Stimulated activated CD8-positive, alpha-beta memory T cell treated with anti-CD3 and anti-CD28 coated beads, Interleukin-15, amount 100 ng/mL, for 24 hours (primary cell): ENCODE results near the gene RHCG.
"Not testable (repeated sequence)": the region's sequence is repeated elsewhere in the genome, so short reads cannot be mapped to it uniquely, and the experiment has no call there.

Source experiments
- DNase-seq: peaks from one replicate; pipeline ENCODE4 v3.0.0-alpha.2; 2020; ENCODE audit warnings: low read depth

Gene RHCG

GRCh38 chr15:89477411-89478242, 18.8 kb downstream of the RHCG start:
- DNase-seq: no peak

GRCh38 chr15:89475661-89476060, 20.7 kb downstream of the RHCG start:
- no peak for DNase-seq

- DNase-seq: no peak
These were observed 23.6 kb downstream of the RHCG start for GRCh38 chr15:89472785-89473256.

- DNase-seq: no peak
These were observed 26.8 kb downstream of the RHCG start for GRCh38 chr15:89469426-89470096.

- DNase-seq: not testable (repeated sequence)
These were observed 27.6 kb downstream of the RHCG start for GRCh38 chr15:89468813-89469212.

GRCh38 chr15:89463113-89463512, 33.3 kb downstream of the RHCG start:
- DNase-seq: no peak

- no peak for DNase-seq
These were observed 34.0 kb downstream of the RHCG start for GRCh38 chr15:89462198-89462912.

DNA sequence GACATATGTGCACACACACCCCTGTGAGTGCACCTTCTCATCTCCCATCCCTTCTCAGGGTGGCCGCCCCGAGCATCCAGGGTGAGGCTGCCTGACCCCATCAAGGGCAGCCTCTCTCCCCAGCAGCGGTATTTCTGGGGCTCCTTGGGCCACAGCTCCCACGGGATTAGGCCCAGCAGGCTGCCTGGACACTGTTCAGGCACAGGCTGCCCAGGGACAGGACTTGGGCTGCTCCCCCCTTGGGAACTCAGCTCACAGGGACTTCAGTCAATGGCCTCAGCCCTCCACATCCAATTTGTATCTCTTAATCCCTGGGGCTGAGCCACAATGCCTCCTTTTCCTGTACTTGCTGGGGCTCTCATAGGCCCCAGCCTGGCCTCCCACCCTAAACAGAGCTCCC, 35.0 kb downstream of the RHCG start:
- no peak for DNase-seq

DNA sequence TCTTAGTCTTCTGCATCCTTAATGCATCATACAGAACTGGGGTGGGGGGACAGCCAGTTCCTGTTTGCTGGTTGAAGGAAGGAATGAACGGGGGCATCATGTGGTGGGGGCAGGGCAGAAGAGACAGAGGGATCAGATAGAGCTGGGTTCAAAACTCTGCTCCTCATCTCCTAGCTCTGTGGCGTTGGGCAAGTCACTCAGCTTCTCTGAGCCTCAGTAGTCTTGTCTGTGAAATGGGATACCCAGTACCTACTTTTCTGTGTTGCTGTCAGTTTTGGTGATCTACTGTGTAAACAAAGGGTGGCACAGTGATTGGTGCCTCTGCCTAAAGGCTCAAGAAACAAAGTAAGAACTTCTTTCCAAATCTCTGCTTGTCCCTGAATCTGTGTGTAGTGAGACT, 36.3 kb downstream of the RHCG start:
- DNase-seq: no peak

GRCh38 chr15:89459271-89460038, 36.9 kb downstream of the RHCG start:
- DNase-seq: no peak

- DNase-seq: no peak
These were observed 37.9 kb downstream of the RHCG start for GRCh38 chr15:89458440-89458839.

DNA sequence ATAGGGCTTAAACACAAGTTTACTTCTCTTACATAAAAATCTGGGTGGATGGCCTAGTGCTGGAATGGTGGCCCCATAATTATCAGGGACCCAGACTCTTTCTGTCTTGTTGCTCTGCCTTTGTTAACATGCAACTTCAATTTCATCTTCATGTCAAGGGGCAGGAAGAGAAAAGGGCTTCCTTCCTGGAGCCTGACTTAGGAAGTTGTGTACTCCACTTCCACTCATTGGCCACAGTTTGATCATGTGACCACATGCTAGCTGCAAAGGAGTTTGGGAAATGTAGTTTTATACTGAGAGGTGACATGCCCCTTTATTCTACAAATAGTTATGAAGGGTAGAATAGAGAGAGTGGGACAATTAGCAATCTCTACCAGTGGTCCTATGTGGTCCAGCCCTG, 39.3 kb downstream of the RHCG start:
- no peak for DNase-seq

DNA sequence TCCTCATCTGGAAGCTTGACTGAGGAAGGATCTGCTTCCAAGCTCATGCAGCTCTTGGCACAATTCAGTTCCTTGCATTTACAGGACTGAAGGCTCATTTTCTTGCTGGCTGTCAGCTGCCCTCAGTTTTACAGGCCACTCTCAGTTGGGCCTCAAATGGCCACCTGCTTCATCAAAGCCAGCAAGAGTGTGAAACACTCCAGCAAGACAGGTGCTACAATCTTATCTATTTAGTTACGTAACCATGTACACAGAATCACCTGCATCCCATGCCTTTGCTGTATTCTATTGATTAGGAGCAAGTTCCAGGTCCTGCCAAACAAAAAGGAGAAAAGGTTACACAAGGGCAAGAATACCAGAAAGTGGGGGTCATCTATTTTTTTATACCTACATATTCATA, 40.8 kb downstream of the RHCG start:
- DNase-seq: no peak

- no peak for DNase-seq
These were observed 44.0 kb downstream of the RHCG start for GRCh38 chr15:89452330-89452836.

DNA sequence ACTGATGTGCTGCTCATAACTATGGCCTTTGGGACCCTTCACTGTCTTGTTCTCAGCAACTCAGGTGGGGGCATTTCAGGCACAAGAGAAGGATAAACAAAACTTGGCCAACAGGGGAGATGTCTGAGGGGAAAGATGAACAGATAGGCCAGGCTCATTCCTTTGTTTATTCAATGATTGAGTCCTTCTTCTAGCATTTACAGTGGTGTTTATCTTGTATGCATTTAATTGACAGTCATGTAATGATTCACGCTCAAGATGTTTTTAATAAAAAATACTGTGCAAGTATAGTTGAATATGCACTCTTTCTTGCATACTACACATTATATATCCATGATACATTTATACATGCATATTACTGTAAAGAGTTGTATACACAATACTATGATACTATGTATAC, 44.5 kb downstream of the RHCG start:
- no peak for DNase-seq

DNA sequence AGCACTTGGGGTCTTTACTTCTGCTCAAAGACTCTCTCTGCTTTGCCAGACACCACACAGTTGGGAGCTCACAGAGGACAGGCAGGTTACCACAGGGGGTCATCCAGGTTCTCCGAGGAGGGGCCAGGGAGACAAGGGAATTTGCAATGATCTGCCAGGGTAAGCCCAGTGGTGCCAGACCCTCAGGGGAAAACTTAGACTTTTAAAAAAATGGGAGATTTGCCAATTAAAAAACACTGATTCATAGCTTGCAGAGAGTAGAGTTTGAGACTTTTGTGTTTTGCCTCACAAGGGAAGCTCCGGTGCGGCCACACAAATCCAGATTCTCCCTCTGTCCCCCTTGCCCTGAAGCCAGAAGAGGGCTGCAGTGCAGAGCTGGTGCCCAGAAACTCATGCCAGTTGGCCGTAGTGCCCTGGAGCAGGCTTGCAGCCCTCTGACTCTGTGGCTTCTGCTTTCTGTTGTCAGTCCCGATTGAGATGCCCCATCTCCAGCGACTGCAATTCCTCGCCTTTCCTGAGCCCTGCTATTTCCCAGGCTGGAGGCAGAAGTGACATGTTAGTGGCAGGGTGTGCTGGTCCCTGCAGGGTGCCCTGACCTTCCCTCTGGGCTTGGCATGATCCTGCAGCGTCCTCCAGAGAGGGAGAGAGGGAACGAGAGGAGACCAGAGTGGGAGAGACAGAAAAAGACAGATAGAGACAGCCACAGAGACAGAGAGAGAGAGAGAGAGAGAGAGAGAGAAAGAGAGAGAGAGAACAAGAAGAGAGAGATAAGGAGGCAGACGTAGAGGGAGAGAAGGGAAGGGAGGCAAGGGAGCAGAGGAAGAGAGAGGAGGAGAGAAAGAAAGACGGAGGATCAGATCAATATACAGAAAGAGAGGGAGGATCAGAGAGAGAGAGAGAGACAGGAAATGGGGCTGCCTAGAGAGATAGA, 46.0 kb downstream of the RHCG start:
- no peak for DNase-seq

DNA sequence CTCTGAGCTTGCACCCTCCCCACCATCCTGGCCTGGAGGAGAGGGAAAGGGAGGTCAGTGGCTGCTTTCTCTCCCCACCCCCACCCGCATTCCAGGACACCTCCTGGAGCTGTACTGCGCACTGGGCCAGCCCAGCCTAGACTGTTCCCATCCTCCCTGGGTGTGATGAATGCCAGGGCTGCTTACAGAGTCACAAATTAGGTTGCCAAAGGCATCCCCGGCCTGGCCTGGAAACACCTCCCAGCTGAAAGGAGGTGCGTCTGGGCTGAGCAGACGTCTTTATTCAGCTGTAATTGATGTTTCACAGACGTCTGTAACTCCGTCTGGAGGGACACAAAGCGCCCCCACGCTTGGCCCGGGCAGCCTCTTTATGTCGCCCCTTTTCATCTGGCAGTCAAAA, 47.6 kb downstream of the RHCG start:
- no peak for DNase-seq

GRCh38 chr15:89447676-89448075, 48.7 kb downstream of the RHCG start:
- no peak for DNase-seq

GRCh38 chr15:89446255-89446891, 50.0 kb downstream of the RHCG start:
- DNase-seq: no peak

DNA sequence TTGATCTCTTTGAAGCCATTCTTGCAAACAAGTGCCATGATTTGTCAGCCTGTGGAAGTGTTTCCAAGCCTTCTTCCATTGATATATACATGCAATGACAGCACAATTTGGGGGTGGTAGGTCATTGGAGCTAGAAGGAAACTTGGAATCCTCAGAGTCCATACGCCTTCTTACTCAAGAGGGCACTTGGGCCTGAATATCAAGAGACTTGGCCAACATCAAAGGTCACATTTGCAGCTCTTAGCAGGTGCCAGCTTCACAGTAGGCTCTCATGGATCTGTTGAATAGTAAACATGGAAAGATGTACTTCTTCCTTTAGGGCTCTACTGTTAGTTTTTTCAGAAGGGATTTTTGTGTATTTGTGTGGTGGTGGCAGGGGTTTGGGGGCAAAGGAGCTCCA, 50.9 kb downstream of the RHCG start:
- no peak for DNase-seq
